PC-9 (cell line): ENCODE results near the gene RRAD. TPM values are rescaled to one million over a fixed set of nuclear protein-coding genes. Genes with fewer than 3 reads are reported as not detected.

Experiments
- BruUV-seq: library from RNA; stranded (reverse); fragments of 400-500 nt; replicated peaks from 2 replicates; lab custom pipeline; 2021; lab: Mats Ljungman, UMichigan
- CTCF ChIA-PET: fragments of 300-600 bp; sonication (Branson Sonifier 250); formaldehyde crosslinking; loops from one replicate; lab custom pipeline; 2022; ENCODE audit warnings: antibody characterized with exemption; lab: Charles Lee
- POLR2A ChIA-PET: fragments of 300-600 bp; sonication (Branson Sonifier 250); formaldehyde crosslinking; loops from one replicate; lab custom pipeline; 2022; ENCODE audit warnings: antibody characterized with exemption; ENCODE audit not compliant: unreplicated experiment; lab: Charles Lee
- DNase-seq, 2 experiments: peaks; one replicate each; pipeline versions ENCODE4 v3.0.0 to v3.0.0-alpha.2; 2015 to 2022; ENCODE audit warnings: mixed read lengths in 1 of 2
- H2AFZ ChIP-seq: fragments of 200-600 bp; sonication (generic); 2 replicates; pipeline ENCODE4 v1.8.1; 2017; ENCODE audit warnings: antibody characterized with exemption
- H3F3A ChIP-seq: fragments of 200-600 bp; sonication (generic); 2 replicates; pipeline ENCODE4 v1.8.1; 2017; ENCODE audit warnings: antibody characterized with exemption, mild to moderate bottlenecking, low read depth; ENCODE audit not compliant: insufficient read depth
- H3K27ac ChIP-seq: fragments of 200-600 bp; sonication (generic); 2 replicates; pipeline ENCODE4 v1.6.1; 2016; ENCODE audit warnings: mixed run types
- H3K27me3 ChIP-seq: fragments of 200-600 bp; sonication (generic); 2 replicates; pipeline ENCODE4 v1.6.1; 2016; ENCODE audit warnings: low read depth, mixed run types; ENCODE audit not compliant: insufficient read depth
- H3K36me3 ChIP-seq: fragments of 200-600 bp; sonication (generic); 2 replicates; pipeline ENCODE4 v1.6.1; 2016; ENCODE audit warnings: low read depth, mixed run types
- H3K4me1 ChIP-seq: fragments of 200-600 bp; sonication (generic); replicated peaks from 2 replicates; pipeline ENCODE4 v1.6.1; 2016; ENCODE audit warnings: mixed run types; ENCODE audit not compliant: insufficient read depth
- H3K4me2 ChIP-seq: fragments of 200-600 bp; sonication (generic); 2 replicates; pipeline ENCODE4 v1.6.1; 2017; ENCODE audit warnings: mixed run types
- H3K4me3 ChIP-seq: fragments of 200-600 bp; sonication (generic); 2 replicates; pipeline ENCODE4 v1.6.1; 2016; ENCODE audit warnings: mixed run types
- H3K79me2 ChIP-seq: fragments of 200-600 bp; sonication (generic); 2 replicates; pipeline ENCODE4 v1.6.1; 2017; ENCODE audit warnings: low read depth, mixed run types
- H3K9me2 ChIP-seq: fragments of 200-600 bp; sonication (generic); 2 replicates; pipeline ENCODE4 v1.8.1; 2017; ENCODE audit warnings: mild to moderate bottlenecking; ENCODE audit not compliant: insufficient read depth
- H3K9me3 ChIP-seq: fragments of 200-600 bp; sonication (generic); 2 replicates; pipeline ENCODE4 v1.8.1; 2016; ENCODE audit warnings: low read depth; ENCODE audit not compliant: insufficient read depth
- H4K20me1 ChIP-seq: fragments of 200-600 bp; sonication (generic); 2 replicates; pipeline ENCODE4 v1.8.1; 2017; ENCODE audit not compliant: insufficient read depth
- CTCF ChIP-seq: fragments of 200-600 bp; sonication (generic); conservative IDR thresholded peaks from 2 replicates; pipeline ENCODE4 v1.6.1; 2017; ENCODE audit warnings: mixed run types, antibody characterized with exemption, mild to moderate bottlenecking, moderate library complexity
- EZH2 ChIP-seq: fragments of 200-600 bp; sonication (generic); IDR thresholded peaks from 2 replicates; pipeline ENCODE4 v1.8.0; 2017; ENCODE audit warnings: antibody characterized with exemption, low read depth
- intact Hi-C: fragments of 100-400 bp; cut with micrococcal nuclease; formaldehyde crosslinking; loops from one replicate; pipeline ENCODE4 v1.10.0; 2022; ENCODE audit not compliant: unreplicated experiment
- total RNA-seq: library from RNA; stranded (reverse); gene quantifications from 2 replicates; pipeline ENCODE4 v1.2.3, GENCODE V29; 2021

The RRAD gene
- total RNA-seq, 1 experiment from 2014 or later, result 0.24 TPM

GRCh38 chr16:66948837-66949225, 23.5 kb upstream of the RRAD start:
- CTCF ChIA-PET, result interaction anchor here (0.6 kb wide), 1 partner anchor 100 kb away, joined by 3 read pairs; no protein-coding TSS in a partner anchor
- Histone ChIP-seq H3K4me3 (no peak overlapping the region), H3K4me1 (no peaks in the 10 kb centered on the region), H3K27ac (no peak overlapping the region), H2AFZ (no peak overlapping the region), H3K4me2 (no peak overlapping the region), H4K20me1 (no peaks in the 10 kb centered on the region), H3K79me2 (no peaks in the 10 kb centered on the region), H3K27me3 (no peaks in the 10 kb centered on the region), H3F3A (peaks cover 17% of the 10 kb centered on the region; the same call in 1 of the 2 replicates), H3K9me3 (no peaks in the 10 kb centered on the region), H3K36me3 (no peaks in the 10 kb centered on the region), H3K9me2 (no peaks in the 10 kb centered on the region)
- intact Hi-C loops, result loop anchor here (5.0 kb wide), 1 partner anchor 542 kb away; no protein-coding TSS in a partner anchor
- DNase-seq, result no peak
- BruUV-seq, result no TSS peak
- TF ChIP-seq EZH2 (no peak), CTCF (no peak)
- POLR2A ChIA-PET, result interaction anchor here (0.6 kb wide), 1 partner anchor 264 kb away, joined by 11 read pairs; no protein-coding TSS in a partner anchor

GRCh38 chr16:66948134-66948836, 22.9 kb upstream of the RRAD start:
- no peak overlapping the region for H3K27ac ChIP-seq
- no peaks in the 10 kb centered on the region for H3K9me3 ChIP-seq
- peaks cover 18% of the 10 kb centered on the region; the same call in 1 of the 2 replicates for H3F3A ChIP-seq
- no peaks in the 10 kb centered on the region for H3K4me1 ChIP-seq
- BruUV-seq, result no TSS peak
- H3K27me3 ChIP-seq, result no peaks in the 10 kb centered on the region
- ChIA-PET POLR2A (no interaction called here), CTCF (no interaction called here)
- no peak for TF ChIP-seq EZH2
- no peak for TF ChIP-seq CTCF
- H3K9me2 ChIP-seq, result no peaks in the 10 kb centered on the region
- no peak for DNase-seq
- H3K4me3 ChIP-seq, result peak overlapping the region; percentile 66
- peak overlapping the region; percentile 60; the same call in 1 of the 2 replicates for H2AFZ ChIP-seq
- H3K79me2 ChIP-seq, result no peaks in the 10 kb centered on the region
- H3K36me3 ChIP-seq, result no peaks in the 10 kb centered on the region
- H4K20me1 ChIP-seq, result no peaks in the 10 kb centered on the region
- intact Hi-C loops, result loop anchor here (5.0 kb wide), 1 partner anchor 541 kb away; no protein-coding TSS in a partner anchor
- H3K4me2 ChIP-seq, result peak overlapping the region; percentile 97

GRCh38 chr16:66947302-66948065, 22.1 kb upstream of the RRAD start:
- H3K79me2 ChIP-seq, result no peaks in the 10 kb centered on the region
- H3K9me2 ChIP-seq, result no peaks in the 10 kb centered on the region
- POLR2A ChIA-PET, result interaction anchor here (0.6 to 0.7 kb wide), 2 partner anchors 90 to 285 kb away, joined by 4 read pairs; no protein-coding TSS in a partner anchor
- intact Hi-C loops, result loop anchor here (1.0 to 5.0 kb wide), 3 partner anchors 52 to 567 kb away; no protein-coding TSS in a partner anchor
- H4K20me1 ChIP-seq, result no peaks in the 10 kb centered on the region
- CTCF ChIA-PET, result no interaction called here
- no peaks in the 10 kb centered on the region for H3K27me3 ChIP-seq
- H3K36me3 ChIP-seq, result no peaks in the 10 kb centered on the region
- H3K4me2 ChIP-seq, result peak overlapping the region; percentile 97
- peaks cover 18% of the 10 kb centered on the region; the same call in 1 of the 2 replicates for H3F3A ChIP-seq
- H3K27ac ChIP-seq, result no peak overlapping the region
- no peaks in the 10 kb centered on the region for H3K4me1 ChIP-seq
- peak overlapping the region; percentile 60; the same call in 1 of the 2 replicates for H2AFZ ChIP-seq
- H3K9me3 ChIP-seq, result no peaks in the 10 kb centered on the region
- TF ChIP-seq EZH2 (no peak), CTCF (peak; percentile 94)
- peak overlapping the region; percentile 66 for H3K4me3 ChIP-seq
- BruUV-seq, result no TSS peak
- DNase-seq, result peak; percentile 72 to 80
